HepG2 (cell line): ENCODE data around the gene OR4E2. TPM values are rescaled to one million over a fixed set of nuclear protein-coding genes. Genes with fewer than 3 reads are reported as not detected.

ENCODE experiments used
- ATAC-seq: fragments of 200-7000 bp; cut with Tn5 transposase; 3 replicates; pipeline ENCODE4 v1.9.1; 2020; ENCODE audit warnings: mild to moderate bottlenecking, moderate library complexity
- BruUV-seq: library from RNA; stranded (reverse); fragments of 400-500 nt; replicated peaks from 2 replicates; lab custom pipeline; 2021; lab: Mats Ljungman, UMichigan
- CTCF ChIA-PET: fragments of 300-600 bp; formaldehyde crosslinking; extraction: SDS; loops from one replicate; lab custom pipeline; 2021; ENCODE audit warnings: low total read pairs, inconsistent platforms, low intra/inter-chr PET ratio; lab: Yijun Ruan, JAX
- POLR2A ChIA-PET: fragments of 350-600 bp; sonication (Branson Sonifier 250); formaldehyde crosslinking; loops from one replicate; lab custom pipeline; 2020; ENCODE audit warnings: antibody characterized with exemption, inconsistent platforms; lab: Yijun Ruan, JAX
- DNase-seq: peaks from one replicate; pipeline ENCODE4 v3.0.0-alpha.2; 2015; ENCODE audit warnings: low spot score
- FAIRE-seq: peaks from 3 replicates; lab custom pipeline; 2011; peaks lifted over from hg19 to GRCh38; lab: Jason Lieb, UNC
- H2AFZ ChIP-seq: one replicate; pipeline ENCODE4 v1.6.1; 2011; ENCODE audit warnings: low read length, inconsistent platforms
- H3K27ac ChIP-seq: fragments of 300-600 bp; 3 replicates; pipeline ENCODE4 v1.8.0; 2011; ENCODE audit warnings: mixed run types, mild to moderate bottlenecking, mixed read lengths, low read length, inconsistent platforms; ENCODE audit not compliant: insufficient read depth; ENCODE audit errors: extremely low read length
- H3K27me3 ChIP-seq, 2 experiments: fragments of 200-600 bp in 1 of 2; 2 replicates in 1 of 2; 3 replicates in 1 of 2; pipeline versions ENCODE4 v1.6.0 to v1.8.0; 2011; ENCODE audit warnings: low read length in 2 of 2, mild to moderate bottlenecking in 2 of 2, moderate library complexity in 2 of 2, inconsistent platforms in 1 of 2; ENCODE audit not compliant: insufficient read depth in 2 of 2, control insufficient read depth in 1 of 2
- H3K36me3 ChIP-seq, 2 experiments: fragments of 200-600 bp in 1 of 2; replicated peaks in 1 of 2; 2 replicates in 1 of 2; 3 replicates in 1 of 2; pipeline versions ENCODE4 v1.5.1 to v1.8.0; 2011; ENCODE audit warnings: low read length in 2 of 2, inconsistent platforms in 1 of 2; ENCODE audit not compliant: insufficient read depth in 2 of 2, control insufficient read depth in 1 of 2
- H3K4me1 ChIP-seq: 2 replicates; pipeline ENCODE4 v1.5.1; 2012; ENCODE audit warnings: low read length, inconsistent platforms; ENCODE audit not compliant: insufficient read depth
- H3K4me2 ChIP-seq: 2 replicates; pipeline ENCODE4 v1.6.0; 2011; ENCODE audit warnings: low read depth, low read length, inconsistent platforms
- H3K4me3 ChIP-seq, 3 experiments: fragments of 200-600 bp in 1 of 3; sonication (generic), shearing (Covaris generic) in 1 of 3; replicated peaks in 1 of 3; 2 replicates each; pipeline ENCODE4 v1.5.1; 2011 to 2016; ENCODE audit warnings: low read length in 3 of 3, inconsistent platforms in 2 of 3, low read depth in 2 of 3, mild to moderate bottlenecking in 2 of 3, control low read depth in 1 of 3, mixed read lengths in 1 of 3; ENCODE audit not compliant: insufficient read depth in 1 of 3
- H3K79me2 ChIP-seq: one replicate; pipeline ENCODE4 v1.6.1; 2011; ENCODE audit warnings: low read length, inconsistent platforms; ENCODE audit not compliant: insufficient read depth
- H3K9ac ChIP-seq: 2 replicates; pipeline ENCODE4 v1.6.0; 2011; ENCODE audit warnings: mild to moderate bottlenecking, low read depth, low read length, inconsistent platforms; ENCODE audit not compliant: insufficient read depth
- H3K9me3 ChIP-seq: 2 replicates; pipeline ENCODE4 v1.5.1; 2012; ENCODE audit warnings: mild to moderate bottlenecking, low read length
- H4K20me1 ChIP-seq: 2 replicates; pipeline ENCODE4 v1.6.0; 2011; ENCODE audit warnings: inconsistent platforms, mild to moderate bottlenecking, low read length, moderate library complexity; ENCODE audit not compliant: insufficient read depth
- CREB1 ChIP-seq, 2 experiments: fragments of 450-650 bp in 1 of 2; IDR thresholded peaks; 2 replicates each; pipeline ENCODE4 v1.6.1; 2016 to 2017; ENCODE audit warnings: control low read depth in 1 of 2, mild to moderate bottlenecking in 1 of 2, missing compliant biosample characterization in 1 of 2, missing genetic modification characterization in 1 of 2
- E2F5 ChIP-seq: sonication (generic); formaldehyde crosslinking; conservative IDR thresholded peaks from 2 replicates; pipeline ENCODE4 v1.4.0; 2020; ENCODE audit warnings: missing genetic modification reagents
- GRHL1 ChIP-seq: sonication (generic); formaldehyde crosslinking; conservative IDR thresholded peaks from 2 replicates; pipeline ENCODE4 v1.8.0; 2022; ENCODE audit warnings: missing genetic modification reagents
- WGBS: methylation state at CpG from one replicate; pipeline ENCODE4 v1.1.6; 2017; ENCODE audit warnings: low lambda C conversion rate; 5-methylcytosine and 5-hydroxymethylcytosine counted together
- in situ Hi-C: cut with HindIII; loops from 2 replicates; pipeline ENCODE4 v1.10.0; 2017; ENCODE audit warnings: low pct_unique_long_range_greater_than_20kb; ENCODE audit not compliant: extremely low pct_ligation_motif_present
- intact Hi-C: fragments of 100-400 bp; cut with micrococcal nuclease; formaldehyde crosslinking; loops from one replicate; pipeline ENCODE4 v1.10.0; 2022; ENCODE audit not compliant: unreplicated experiment
- polyA plus RNA-seq, 8 experiments: library from polyadenylated mRNA; depleted of rRNA in 3 of 8; stranded (reverse) in 7 of 8; unstranded in 1 of 8; fragments of >200 nt; fragmentation: Illumina TruSeq in 4 of 8; extraction: Trizol in 4 of 8; gene quantifications; 2 replicates each; pipeline versions ENCODE4 v1.2.1 to v1.2.3, GENCODE V29; 2011 to 2016; ENCODE audit warnings: low read depth in 4 of 8, missing spikeins in 1 of 8, mixed read lengths in 1 of 8; ENCODE audit not compliant: insufficient read depth in 1 of 8
- total RNA-seq, 5 experiments: library from RNA; depleted of rRNA; stranded (reverse); fragments of >200 nt; fragmentation: Illumina TruSeq; extraction: Trizol; gene quantifications; 2 replicates each; pipeline ENCODE4 v1.2.3, GENCODE V29; 2016; ENCODE audit warnings: low read depth in 1 of 5

Gene OR4E2
- total and polyA plus RNA-seq, 2 of the 13 experiments (the other 11 are each of a cell fraction or from before 2014, with no cell fraction given): not detected

GRCh38 chr14:21702316-21702715 lies 48.7 kb downstream of the OR4E2 start:
- no peaks in the 10 kb centered on the region for H3K79me2 ChIP-seq

More at GRCh38 chr14:21702316-21702715, 48.7 kb downstream of the OR4E2 start:
- Histone ChIP-seq H3K9ac (no peak overlapping the region), H4K20me1 (no peaks in the 10 kb centered on the region), H3K4me2 (no peak overlapping the region), H3K4me3 (no peak overlapping the region), H3K4me1 (no peaks in the 10 kb centered on the region), H3K27ac (no peak overlapping the region), H3K27me3 (no peaks in the 10 kb centered on the region), H3K36me3 (no peaks in the 10 kb centered on the region), H3K9me3 (no peaks in the 10 kb centered on the region), H2AFZ (no peak overlapping the region)
- in situ Hi-C loops: loop anchor here (25.0 kb wide), 1 partner anchor 90 kb away; no protein-coding TSS in a partner anchor
- WGBS: 2% methylated on average over 2 of the region's 2 CpGs
- intact Hi-C loops: no loop called here
- ChIA-PET CTCF (no interaction called here), POLR2A (no interaction called here)
- TF ChIP-seq E2F5 (CRISPR knock-in tag) (no peak), GRHL1 (CRISPR knock-in tag) (no peak), CREB1 (IDR thresholded peaks at IDR 0.05) (peak; percentile 61; the same call in 1 of the 2 replicates), CREB1 (CRISPR knock-in tag; IDR thresholded peaks at IDR 0.05) (no peak)
- ATAC-seq: no peak
- FAIRE-seq: no peak
- BruUV-seq: no TSS peak
- no peak for DNase-seq
